Fibroblast of lung (primary cell): ENCODE results near the gene MDK.

Experiments used
- CTCF ChIP-seq, 2 donors: IDR thresholded peaks in 1 of 2; conservative IDR thresholded peaks in 1 of 2; 1 replicate in 1 of 2; 2 replicates in 1 of 2; pipeline ENCODE4 v1.5.1; 2011 to 2012; ENCODE audit warnings: low read length in 2 of 2, control low read depth in 1 of 2, inconsistent platforms in 1 of 2, low read depth in 1 of 2, mild to moderate bottlenecking in 1 of 2
- EZH2 ChIP-seq: IDR thresholded peaks from 2 replicates; pipeline ENCODE4 v1.5.1; 2012; ENCODE audit warnings: low read length, control low read depth, mild to moderate bottlenecking; ENCODE audit errors: missing control alignments

- TF ChIP-seq CTCF (conservative IDR thresholded peaks at IDR 0.05 in 1 of 2, IDR thresholded peaks at IDR 0.05 in 1 of 2; ENCODE audit: low read depth in 1 of 2, low read length in 2 of 2) (no peak), EZH2 (no peak)
These were observed 27.0 kb downstream of the MDK start for GRCh38 chr11:46408407-46408986.
